Thoracic aorta (tissue), 2 donors: ENCODE data around the gene DAP. TPM values are rescaled to one million over a fixed set of nuclear protein-coding genes. Genes with fewer than 3 reads are reported as not detected.

ENCODE experiments used
- ATAC-seq: fragments of 150-250 bp; one replicate; pipeline ENCODE4 v1.8.0; 2017; ENCODE audit warnings: low read depth; ENCODE audit not compliant: insufficient number of reproducible peaks, low FRiP score
- DNase-seq: peaks from one replicate; pipeline ENCODE4 v3.0.0-alpha.2; 2020; ENCODE audit warnings: low spot score
- H3K27ac ChIP-seq, 2 donors: fragments of 200-600 bp; sonication (generic); 1 replicate in 1 of 2; 2 replicates in 1 of 2; pipeline ENCODE4 v1.5.1; 2016; ENCODE audit warnings: mild to moderate bottlenecking in 2 of 2, moderate library complexity in 2 of 2
- H3K27me3 ChIP-seq: fragments of 200-600 bp; sonication (generic); replicated peaks from 2 replicates; pipeline ENCODE4 v1.6.0; 2016; ENCODE audit warnings: mild to moderate bottlenecking; ENCODE audit not compliant: insufficient read depth
- H3K36me3 ChIP-seq: fragments of 200-600 bp; sonication (generic); one replicate; pipeline ENCODE4 v1.5.1; 2016
- H3K4me1 ChIP-seq, 2 donors: fragments of 200-600 bp; sonication (generic); 1 replicate in 1 of 2; 2 replicates in 1 of 2; pipeline versions ENCODE4 v1.5.1 to v1.6.0; 2016; ENCODE audit warnings: low read depth in 2 of 2, mild to moderate bottlenecking in 1 of 2; ENCODE audit not compliant: control insufficient read depth in 1 of 2
- H3K4me3 ChIP-seq: fragments of 200-600 bp; sonication (generic); 2 replicates; pipeline ENCODE4 v1.5.1; 2016; ENCODE audit warnings: mild to moderate bottlenecking
- H3K9me3 ChIP-seq: fragments of 200-600 bp; sonication (generic); 2 replicates; pipeline ENCODE4 v1.5.1; 2016
- total RNA-seq, 2 donors: library from RNA; depleted of rRNA; stranded (reverse); fragments of >200 nt; gene quantifications; one replicate each; pipeline versions ENCODE4 v1.1.0 to v1.2.3, GENCODE V29; 2016
- TF ChIP-seq, protein P1 (sequence below): fragments of 200-600 bp; sonication (generic); IDR thresholded peaks from one replicate; pipeline ENCODE4 v1.5.1; 2019; ENCODE audit warnings: antibody characterized with exemption

Gene DAP
- total RNA-seq, 2 donors from 2014 or later = 79.6 to 113 TPM

- Histone ChIP-seq H3K27me3 (no peaks in the 10 kb centered on the region), H3K4me1 (no peaks in the 10 kb centered on the region), H3K4me3 (no peak overlapping the region), H3K36me3 (no peaks in the 10 kb centered on the region), H3K9me3 (no peaks in the 10 kb centered on the region), H3K27ac (no peak overlapping the region)
- no peak for DNase-seq
- ATAC-seq = no peak
- TF ChIP-seq, protein P1, sequence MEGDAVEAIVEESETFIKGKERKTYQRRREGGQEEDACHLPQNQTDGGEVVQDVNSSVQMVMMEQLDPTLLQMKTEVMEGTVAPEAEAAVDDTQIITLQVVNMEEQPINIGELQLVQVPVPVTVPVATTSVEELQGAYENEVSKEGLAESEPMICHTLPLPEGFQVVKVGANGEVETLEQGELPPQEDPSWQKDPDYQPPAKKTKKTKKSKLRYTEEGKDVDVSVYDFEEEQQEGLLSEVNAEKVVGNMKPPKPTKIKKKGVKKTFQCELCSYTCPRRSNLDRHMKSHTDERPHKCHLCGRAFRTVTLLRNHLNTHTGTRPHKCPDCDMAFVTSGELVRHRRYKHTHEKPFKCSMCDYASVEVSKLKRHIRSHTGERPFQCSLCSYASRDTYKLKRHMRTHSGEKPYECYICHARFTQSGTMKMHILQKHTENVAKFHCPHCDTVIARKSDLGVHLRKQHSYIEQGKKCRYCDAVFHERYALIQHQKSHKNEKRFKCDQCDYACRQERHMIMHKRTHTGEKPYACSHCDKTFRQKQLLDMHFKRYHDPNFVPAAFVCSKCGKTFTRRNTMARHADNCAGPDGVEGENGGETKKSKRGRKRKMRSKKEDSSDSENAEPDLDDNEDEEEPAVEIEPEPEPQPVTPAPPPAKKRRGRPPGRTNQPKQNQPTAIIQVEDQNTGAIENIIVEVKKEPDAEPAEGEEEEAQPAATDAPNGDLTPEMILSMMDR = no peak
Observed at GRCh38 chr5:10734832-10735523, 26.1 kb downstream of the DAP start.

DNA sequence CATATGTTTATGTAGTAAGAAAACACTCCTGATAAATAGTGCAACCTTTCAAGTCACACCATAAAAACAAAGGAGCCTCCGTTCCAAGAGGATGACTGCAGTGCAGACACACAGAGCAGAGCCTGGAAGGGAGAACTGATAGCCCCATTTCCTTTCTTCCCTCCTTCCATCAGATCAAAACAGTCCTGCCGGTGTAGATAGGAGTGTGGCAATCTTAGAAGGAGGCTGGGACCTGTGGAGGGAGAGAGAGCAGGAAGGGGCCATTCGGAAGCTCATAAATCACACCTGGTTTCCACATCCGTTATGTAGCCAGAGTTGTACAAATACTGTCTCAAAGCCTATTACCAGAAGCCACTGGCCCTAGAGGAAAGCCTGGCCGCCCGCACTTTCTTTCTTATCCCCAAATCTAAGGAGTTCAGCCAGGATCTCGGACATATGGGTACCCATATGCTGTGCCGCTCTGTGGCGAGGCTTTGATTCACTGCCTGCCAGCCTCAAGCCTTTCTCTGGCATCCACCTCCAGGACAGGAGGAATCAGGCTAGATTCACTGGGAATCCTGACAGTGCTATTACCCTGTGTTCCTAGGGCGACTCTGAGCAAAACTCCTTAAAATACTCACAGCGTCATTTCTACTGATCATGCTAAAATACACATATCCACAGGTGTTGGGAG is 26.9 kb downstream of the DAP start:
- TF ChIP-seq, protein P1 = no peak
- Histone ChIP-seq H3K36me3 (no peaks in the 10 kb centered on the region), H3K27ac (no peak overlapping the region), H3K9me3 (no peaks in the 10 kb centered on the region), H3K4me1 (no peaks in the 10 kb centered on the region), H3K27me3 (no peaks in the 10 kb centered on the region), H3K4me3 (no peak overlapping the region)
- DNase-seq = no peak
- ATAC-seq = no peak

DNA sequence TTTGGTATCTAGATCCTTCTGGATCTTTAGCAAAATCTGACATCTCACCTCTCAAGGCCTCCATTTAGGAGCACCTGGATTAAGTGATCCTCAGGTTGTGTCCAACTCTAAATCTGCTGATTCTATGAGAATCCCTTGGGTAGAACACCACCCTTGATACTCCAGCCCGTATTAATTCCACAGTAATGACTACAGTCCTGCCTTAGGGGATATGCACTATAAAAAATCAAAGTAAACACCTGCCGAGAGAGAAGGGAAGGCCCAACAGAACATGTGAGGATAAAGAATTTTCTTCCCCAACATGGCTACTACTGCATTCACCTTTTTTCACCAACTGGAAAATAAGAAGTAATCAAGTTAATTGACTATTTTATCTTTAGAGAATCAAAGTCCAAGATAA is 27.6 kb downstream of the DAP start:
- Histone ChIP-seq H3K4me1 (no peaks in the 10 kb centered on the region), H3K9me3 (no peaks in the 10 kb centered on the region), H3K27me3 (no peaks in the 10 kb centered on the region), H3K36me3 (no peaks in the 10 kb centered on the region), H3K27ac (no peak overlapping the region), H3K4me3 (no peak overlapping the region)
- ATAC-seq (no peak), DNase-seq (no peak)
- TF ChIP-seq, protein P1 = no peak

- Histone ChIP-seq H3K9me3 (no peaks in the 10 kb centered on the region), H3K27ac (no peak overlapping the region), H3K4me1 (peaks cover 4 to 7% of the 10 kb centered on the region in 2 donors), H3K4me3 (no peak overlapping the region), H3K27me3 (no peaks in the 10 kb centered on the region), H3K36me3 (no peaks in the 10 kb centered on the region)
- TF ChIP-seq, protein P1 = no peak
- ATAC-seq (no peak), DNase-seq (no peak)
Observed at GRCh38 chr5:10731913-10732312, 29.1 kb downstream of the DAP start.

DNA sequence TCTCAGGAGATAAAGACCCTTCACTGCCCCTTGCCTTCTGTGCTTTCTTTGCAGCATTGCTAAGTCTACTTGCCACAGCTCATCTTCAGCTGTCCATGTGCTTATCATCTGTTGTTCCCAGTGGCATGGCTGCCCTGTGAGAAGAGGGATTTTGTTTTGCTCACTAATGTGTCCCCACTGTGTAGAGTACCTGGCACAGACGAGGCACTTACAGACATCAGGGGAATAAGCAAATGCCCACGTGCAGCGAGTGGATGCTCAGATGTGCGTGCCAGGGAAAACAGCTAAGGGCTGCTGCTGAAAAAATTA is 31.0 kb downstream of the DAP start:
- no peak overlapping the region for H3K27ac ChIP-seq
- peaks cover 16 to 25% of the 10 kb centered on the region in 2 donors for H3K4me1 ChIP-seq
- ATAC-seq (no peak), DNase-seq (no peak)
- no peaks in the 10 kb centered on the region for H3K27me3 ChIP-seq
- no peaks in the 10 kb centered on the region for H3K36me3 ChIP-seq
- H3K9me3 ChIP-seq = no peaks in the 10 kb centered on the region
- H3K4me3 ChIP-seq = no peak overlapping the region
- TF ChIP-seq, protein P1 = no peak
